Spleen (tissue), 7 donors: ENCODE results near the gene DYNLT1.

Source experiments
- CTCF ChIP-seq, 11 experiments: fragments of 200-600 bp in 7 of 11; fragments of 450-650 bp in 4 of 11; sonication (generic) in 4 of 11; IDR thresholded peaks in 8 of 11; conservative IDR thresholded peaks in 3 of 11; 1 replicate in 7 of 11; 2 replicates in 4 of 11; pipeline versions ENCODE4 v1.4.0 to v1.8.0; 2016 to 2021; ENCODE audit warnings: antibody characterized with exemption in 11 of 11, inconsistent platforms in 4 of 11, mild to moderate bottlenecking in 1 of 11
- POLR2A ChIP-seq, 3 donors: fragments of 450-650 bp; IDR thresholded peaks; one replicate each; pipeline ENCODE4 v1.5.1; 2017; ENCODE audit warnings: antibody characterized with exemption in 3 of 3, mild to moderate bottlenecking in 1 of 3
- donor health status: DM: no; HTN: no; CAD: no; lungs with moderate emphysema.
- donor health status: DM: no; HTN: no; CAD: no.
- donor health status: DM: no; HTN: no; CAD: no.

- TF ChIP-seq POLR2A (IDR thresholded peaks at IDR 0.05) = no peak
- no peak for TF ChIP-seq CTCF (IDR thresholded peaks at IDR 0.05 in 8 of 11, conservative IDR thresholded peaks at IDR 0.05 in 3 of 11)
Measured at GRCh38 chr6:158662954-158663624, 18.5 kb upstream of the DYNLT1 start.
